GM10847 (cell line): Measurements from ENCODE around the gene ALDH1A3.

Experiments
- POLR2A ChIP-seq: IDR thresholded peaks from 2 replicates; pipeline ENCODE4 v1.6.1; 2011; ENCODE audit not compliant: insufficient read length; ENCODE audit errors: extremely low read depth

ALDH1A3 gene

DNA sequence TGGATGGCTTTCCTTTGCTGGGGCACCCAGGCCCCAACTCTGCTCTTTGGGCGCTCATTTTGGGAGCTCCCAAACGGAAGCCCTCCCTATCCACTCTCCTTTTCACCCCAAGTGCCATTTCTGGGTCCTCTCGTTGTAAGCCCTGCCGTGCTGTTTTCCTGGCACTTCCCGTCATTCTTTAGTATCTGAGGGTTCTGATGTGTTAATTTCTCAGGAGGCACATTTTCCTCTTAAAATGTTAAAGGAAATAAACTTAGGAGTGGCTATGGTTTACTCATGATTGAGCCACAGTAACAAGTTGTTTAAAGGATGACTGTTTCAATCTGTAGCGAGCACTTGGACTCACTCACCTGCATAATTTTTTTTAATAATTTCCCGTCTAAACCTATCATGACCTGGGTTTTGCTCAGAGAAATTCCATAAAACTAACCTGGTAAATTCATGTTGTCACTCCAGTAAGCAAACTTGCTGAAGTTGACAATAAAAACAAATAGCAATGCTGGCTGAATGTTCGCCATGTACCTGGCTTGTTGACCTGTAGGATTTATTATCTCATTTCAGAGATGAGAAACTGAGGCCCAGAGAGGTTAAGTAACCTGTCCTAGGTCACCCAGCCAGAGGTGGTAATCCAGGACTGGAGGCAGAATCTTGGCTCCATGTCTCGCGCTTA is 10.6 kb downstream of the ALDH1A3 start:
- TF ChIP-seq POLR2A = no peak

DNA sequence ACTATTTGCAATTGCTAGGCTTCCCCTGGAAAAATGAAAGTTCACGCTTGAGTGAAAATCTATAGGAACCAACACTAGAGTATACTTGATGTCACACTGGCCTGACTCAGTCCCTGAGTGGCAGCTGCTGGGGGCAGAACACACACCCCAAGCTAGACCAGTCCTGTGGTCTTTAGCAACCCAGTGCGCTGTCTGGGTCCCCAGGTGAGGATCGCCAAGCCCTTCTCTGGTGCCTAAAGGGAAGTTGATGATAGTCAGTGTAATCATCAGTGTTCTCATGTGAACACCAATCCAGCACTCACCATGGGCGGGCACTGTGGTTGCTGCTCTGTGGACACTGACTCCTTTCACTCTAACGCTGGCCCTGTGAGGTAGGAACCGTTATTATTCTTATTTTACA is 11.2 kb downstream of the ALDH1A3 start:
- no peak for TF ChIP-seq POLR2A

DNA sequence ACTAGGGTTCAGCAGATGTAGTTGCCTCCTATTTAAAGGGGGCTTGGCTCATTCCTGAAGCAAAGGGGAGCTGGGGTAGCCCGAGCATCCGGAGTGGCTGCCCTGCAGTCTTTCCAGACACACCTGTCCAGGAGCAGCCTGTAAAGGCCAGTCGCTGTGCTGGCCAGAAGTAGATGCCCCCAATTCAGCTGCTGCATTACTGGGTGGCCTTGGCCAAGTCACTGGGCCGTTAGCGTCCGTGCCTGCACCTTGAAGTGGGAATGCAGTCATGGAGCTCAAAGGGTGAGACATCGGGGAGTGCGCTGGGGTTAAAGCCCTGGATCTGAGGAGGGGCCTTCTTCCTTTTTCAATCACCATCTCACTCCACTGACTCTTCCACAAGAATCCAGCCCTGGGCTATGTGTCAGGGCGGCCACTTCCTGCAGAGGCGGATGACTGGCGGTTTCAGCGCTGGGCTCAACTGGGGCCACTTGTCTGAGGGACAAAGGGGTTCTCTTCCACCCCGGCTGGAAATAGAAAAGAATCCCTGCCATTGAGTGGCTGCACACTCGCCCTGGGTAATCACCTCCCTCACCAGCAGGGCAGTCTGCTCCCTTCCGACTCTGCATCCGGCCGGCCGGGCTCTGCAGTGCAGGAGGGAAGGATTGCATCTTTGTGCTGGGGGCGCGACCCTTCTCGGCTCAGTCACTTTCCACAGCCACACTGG is 11.8 kb downstream of the ALDH1A3 start:
- TF ChIP-seq POLR2A = no peak

DNA sequence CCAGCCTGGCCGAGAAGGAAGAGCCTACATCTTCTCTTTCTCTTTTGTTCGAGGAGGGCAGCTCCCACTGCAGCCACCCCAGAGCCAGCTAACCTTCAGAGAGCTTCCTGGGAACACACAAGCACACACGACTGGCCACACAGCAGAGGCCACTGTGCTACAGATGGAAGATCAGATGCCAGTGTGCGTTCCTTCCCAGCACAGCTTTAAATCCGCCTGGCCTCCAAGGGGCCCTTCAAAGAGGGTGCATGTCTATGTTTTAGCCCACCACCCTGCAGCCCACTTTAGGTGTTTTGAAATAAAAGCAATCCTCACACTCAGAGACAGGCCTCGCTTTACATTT is 12.4 kb downstream of the ALDH1A3 start:
- TF ChIP-seq POLR2A = no peak

DNA sequence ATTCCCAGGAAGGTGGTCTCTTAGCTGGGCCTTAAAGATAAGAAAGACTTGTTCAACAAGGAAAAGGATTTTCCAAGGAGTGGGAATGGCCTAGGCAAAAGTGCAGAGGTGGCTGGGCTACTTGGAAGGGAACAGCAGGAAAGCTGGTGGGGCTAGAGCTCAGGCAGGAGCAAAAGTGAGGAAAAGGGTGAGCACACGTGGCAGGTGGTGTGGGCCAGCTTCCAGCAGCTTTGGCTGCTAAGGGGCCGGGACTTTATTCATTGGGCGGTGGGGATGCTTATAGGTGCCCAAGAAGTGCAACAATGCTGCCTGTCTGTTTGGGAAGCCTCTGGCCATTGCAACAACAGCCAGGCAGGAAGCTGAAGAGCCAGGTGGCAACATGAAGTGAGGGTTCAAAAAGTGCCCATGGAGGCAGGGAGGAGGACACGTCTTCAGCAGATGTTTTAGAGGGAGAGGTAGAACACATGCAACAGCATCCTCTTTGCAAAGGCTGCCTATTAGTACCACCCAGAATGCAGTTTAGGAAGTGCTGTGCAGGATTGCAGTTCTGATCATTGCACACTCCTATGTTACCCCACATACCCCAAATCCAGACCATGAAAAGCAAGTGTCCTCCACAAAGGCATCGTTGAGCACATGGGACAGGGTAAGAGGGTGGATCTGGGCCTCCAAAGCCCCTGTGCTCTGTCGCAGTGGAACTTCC is 13.8 kb downstream of the ALDH1A3 start:
- TF ChIP-seq POLR2A = no peak

DNA sequence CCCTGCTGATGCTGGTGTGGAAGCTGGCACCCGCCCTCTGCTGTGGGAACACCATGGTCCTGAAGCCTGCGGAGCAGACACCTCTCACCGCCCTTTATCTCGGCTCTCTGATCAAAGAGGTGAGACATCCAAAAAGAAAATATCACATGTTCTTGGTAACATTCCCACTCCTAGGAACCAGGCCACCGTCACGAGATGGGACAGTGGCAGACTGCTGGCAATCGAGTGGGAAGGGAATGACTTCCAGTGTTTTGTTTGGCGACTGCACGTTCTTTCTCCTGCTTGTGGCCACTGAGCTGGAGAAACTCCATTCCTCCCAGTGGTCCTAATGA is 14.3 kb downstream of the ALDH1A3 start:
- no peak for TF ChIP-seq POLR2A

DNA sequence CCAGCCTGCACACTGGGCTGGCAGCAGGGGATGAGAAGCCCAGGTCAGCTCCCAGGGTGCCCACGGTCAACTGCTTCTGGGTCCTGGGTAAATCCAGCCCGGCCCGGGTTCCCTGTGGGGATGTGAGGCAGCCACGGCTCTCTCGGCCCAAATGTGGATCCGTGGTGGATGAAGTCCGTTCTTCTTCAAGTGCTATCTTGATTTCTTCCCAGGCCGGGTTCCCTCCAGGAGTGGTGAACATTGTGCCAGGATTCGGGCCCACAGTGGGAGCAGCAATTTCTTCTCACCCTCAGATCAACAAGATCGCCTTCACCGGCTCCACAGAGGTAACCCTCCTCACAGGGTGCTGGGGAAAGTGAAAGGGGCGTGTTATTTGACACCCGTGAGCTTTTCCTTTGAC is 16.1 kb downstream of the ALDH1A3 start:
- TF ChIP-seq POLR2A = no peak

DNA sequence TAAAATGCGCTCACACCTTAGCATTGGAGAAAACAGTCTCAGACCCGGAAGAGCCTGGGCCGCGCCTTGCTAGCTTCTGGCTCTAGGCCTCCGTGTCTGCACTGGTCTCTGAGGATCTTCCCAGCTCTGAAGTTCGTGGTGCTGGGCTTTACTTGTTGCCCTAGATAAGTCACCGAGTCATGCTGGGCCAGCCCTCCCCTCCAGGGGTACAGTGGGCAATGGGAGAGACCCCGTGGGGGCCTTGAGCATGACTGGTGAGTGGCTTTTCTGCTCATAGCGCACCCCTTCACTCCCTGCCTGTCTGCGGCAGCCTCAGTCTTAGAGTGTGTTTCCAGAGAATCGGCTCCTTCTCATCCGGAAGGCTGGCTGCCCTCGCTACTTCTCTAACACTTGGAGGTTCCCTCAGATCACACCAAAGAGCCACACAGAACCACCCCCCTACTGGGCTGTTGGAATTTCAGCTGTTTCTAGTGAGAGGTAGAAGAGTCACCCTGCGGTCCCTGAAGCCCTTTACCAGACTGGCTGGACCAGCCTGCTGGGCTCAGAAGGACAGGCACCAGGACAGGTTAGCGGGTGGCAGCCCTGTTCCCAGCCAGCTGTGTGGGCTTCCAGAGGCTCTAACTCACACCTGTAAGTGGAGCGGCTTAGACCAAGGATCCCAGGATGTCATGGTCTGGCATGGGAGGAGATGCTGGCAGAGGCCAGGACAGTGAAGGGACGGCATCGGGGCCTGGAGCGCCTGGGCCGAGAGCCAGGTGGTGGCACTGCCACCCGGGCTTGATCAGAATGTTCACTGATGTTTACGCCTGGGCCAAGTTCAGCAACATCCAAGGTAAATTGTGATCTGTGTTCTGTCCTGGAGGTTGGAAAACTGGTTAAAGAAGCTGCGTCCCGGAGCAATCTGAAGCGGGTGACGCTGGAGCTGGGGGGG is 17.9 kb downstream of the ALDH1A3 start:
- no peak for TF ChIP-seq POLR2A

DNA sequence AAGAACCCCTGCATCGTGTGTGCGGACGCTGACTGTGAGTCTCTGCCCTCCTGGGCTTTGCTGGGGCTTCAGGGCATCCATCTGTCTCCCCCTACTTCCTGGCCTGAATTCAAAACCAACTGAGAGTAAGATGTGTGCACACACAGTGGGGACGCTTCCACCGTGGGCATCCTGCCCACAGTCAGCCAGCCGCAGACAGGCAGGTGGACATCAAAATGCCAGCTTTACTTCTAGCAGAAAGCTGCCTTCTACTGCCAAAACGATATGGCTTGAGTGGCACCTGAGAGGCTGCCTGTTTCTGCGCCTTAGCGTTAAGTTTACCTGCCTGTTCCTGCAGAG is 18.5 kb downstream of the ALDH1A3 start:
- no peak for TF ChIP-seq POLR2A

DNA sequence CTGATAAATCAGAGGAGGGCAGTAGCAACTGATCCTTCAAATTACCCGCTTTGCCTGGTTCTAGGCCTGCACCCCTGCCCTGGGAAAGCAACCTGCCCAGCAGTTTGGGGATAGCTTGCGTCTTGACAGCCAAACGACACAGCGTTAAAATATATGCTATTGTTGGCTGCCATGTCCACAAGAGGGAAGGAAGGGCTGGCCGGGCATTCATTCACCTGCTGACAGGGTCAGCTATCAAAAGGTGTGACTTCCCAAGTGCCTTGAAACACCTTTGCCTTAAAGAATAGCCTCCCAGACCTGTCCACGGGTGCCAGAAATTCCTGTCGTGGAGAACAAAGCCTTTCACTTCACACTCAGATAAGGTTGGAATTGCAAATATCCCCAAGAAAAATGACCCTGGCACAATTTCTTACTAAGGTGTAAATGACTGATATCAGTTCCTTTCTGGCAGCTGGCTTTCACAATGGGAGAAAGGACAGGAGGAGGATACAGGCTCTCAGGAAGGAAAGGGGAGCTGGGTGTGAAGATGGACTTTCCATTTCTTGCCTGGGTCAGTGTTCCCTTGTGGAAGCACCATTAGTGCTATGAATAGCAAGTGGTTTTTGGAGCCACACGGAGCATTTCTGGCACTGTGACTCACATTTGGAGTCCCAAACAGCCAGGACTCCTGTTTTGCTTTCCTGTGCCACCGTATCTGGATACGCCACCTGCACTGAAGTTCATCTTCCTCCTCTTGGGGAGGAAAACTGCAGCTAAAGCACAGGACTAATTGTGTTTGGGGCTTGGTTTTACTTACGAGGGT is 19.2 kb downstream of the ALDH1A3 start:
- no peak for TF ChIP-seq POLR2A

DNA sequence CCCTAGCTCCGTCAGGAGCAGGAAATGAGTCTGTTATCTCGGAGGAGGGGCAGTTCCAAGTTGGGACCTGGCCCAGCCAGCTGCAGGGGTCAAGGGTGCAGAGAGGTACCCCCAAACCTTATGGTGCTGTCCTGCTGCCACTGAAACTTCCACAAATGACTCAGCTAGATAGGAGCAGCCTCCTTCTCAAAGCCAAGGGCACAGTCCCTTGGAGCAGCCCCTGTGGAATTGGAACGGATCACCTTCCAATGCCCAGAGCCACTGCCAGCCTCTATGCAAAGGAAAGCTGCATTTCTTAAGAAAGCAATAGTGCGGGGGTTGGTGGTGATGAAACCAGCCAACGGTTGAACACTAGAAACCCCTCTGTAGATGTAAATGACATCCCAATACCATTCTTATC is 20.0 kb downstream of the ALDH1A3 start:
- TF ChIP-seq POLR2A = no peak

DNA sequence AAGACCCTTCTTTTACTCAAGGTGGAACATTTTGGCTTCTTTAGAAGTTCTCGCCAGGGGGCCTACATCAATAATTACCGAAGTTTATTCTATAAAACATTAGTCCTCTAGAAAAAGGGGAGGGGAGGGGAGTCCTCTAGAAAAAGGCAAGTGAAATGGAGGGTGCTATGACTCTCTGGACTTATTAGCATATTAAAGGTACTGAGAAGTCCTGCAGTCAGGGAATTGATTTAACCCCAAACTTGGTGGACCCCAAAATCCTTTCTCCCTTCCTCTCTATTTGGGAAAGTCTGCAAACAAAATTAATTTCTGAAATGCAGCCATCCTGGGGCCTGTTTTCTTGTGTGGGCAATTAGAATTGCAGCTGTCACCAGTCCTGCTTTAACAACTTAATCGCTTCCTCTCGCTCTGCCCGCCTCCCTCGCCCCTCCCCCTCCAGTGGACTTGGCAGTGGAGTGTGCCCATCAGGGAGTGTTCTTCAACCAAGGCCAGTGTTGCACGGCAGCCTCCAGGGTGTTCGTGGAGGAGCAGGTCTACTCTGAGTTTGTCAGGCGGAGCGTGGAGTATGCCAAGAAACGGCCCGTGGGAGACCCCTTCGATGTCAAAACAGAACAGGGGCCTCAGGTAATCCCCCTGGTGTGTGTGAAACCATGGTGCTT is 20.6 kb downstream of the ALDH1A3 start:
- TF ChIP-seq POLR2A = no peak

DNA sequence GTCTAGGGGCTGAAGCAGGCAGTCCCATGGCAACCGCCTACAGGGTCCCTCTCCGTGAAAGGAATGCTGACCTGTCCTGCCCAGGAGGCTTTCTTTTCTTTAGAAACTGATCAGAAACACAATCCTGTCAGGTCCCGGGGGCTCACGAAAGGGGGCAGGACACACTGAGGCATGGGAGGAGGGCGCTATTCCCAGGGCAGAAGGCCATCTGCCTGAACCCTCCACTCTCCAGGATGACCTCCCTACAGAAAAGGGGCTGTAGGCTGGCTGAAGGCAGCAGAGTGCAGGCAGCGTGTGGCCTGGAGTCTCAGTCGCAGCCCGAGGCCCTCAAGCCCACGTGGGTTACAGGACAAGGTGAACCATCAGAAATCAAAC is 21.2 kb downstream of the ALDH1A3 start:
- no peak for TF ChIP-seq POLR2A

DNA sequence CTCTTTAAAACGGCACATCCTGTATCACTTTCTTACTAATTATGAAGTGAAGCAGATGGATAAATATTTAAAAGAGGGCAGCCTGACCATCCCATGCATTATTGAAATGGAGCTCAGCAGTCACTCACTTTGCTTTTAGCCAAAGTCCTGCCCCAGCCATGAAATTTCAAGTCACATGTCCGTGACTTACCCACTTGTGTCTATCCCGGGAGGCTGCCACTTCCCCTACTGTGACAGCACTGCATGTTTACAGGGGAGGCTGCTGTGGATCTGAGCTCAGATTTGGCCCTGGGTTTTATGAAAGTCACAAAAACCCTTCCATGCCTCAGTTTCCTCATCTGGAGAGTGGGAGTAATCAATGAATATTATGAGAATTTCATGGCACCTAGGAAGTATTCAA is 21.7 kb downstream of the ALDH1A3 start:
- no peak for TF ChIP-seq POLR2A
